Measurements from ENCODE around the gene KMT2B.

The KMT2B gene

DNA sequence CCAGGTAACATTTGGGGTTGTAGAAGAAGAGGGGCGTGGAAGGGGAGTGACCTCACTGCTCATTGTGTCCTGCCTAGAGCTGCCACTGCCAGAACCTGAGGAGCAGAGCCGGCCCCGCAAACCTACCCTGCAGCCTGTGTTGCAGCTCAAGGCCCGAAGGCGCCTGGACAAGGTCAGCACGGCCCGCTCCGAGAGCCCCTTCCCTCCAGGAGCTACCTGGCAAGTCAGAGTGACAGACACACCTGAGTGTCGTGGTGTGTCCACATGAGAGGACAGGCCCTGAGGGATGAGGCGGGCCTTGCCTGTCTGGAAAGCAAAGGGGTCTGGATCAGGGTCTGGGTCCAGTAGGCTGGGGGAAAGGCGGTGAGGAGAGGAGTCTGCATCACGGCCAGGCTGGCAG, 6.8 kb downstream of the KMT2B start:
- Histone ChIP-seq H3K27me3 (ENCODE audit: insufficient read depth, low read length, poor library complexity, severe bottlenecking) (no peaks in the 10 kb centered on the region), H4K20me1 (ENCODE audit: insufficient read depth, low read length, poor library complexity, severe bottlenecking) (peaks cover 13% of the 10 kb centered on the region), H3K4me2 (ENCODE audit: low read depth, low read length, poor library complexity, severe bottlenecking) (no peak overlapping the region), H3K4me1 (ENCODE audit: insufficient read depth, low read length, poor library complexity, severe bottlenecking) (peaks cover 3% of the 10 kb centered on the region), H3K9ac (ENCODE audit: low read depth, low read length, poor library complexity, severe bottlenecking) (no peak overlapping the region), H2AFZ (ENCODE audit: low read length) (no peak overlapping the region), H3K9me2 (replicated peaks; ENCODE audit: low read depth, low read length) (no peaks in the 10 kb centered on the region), H3F3A (ENCODE audit: low read depth) (no peaks in the 10 kb centered on the region), H3K4me3 (ENCODE audit: low read length, poor library complexity, severe bottlenecking) (no peak overlapping the region), H3K36me3 (ENCODE audit: insufficient read depth, low read length) (peaks cover 75% of the 10 kb centered on the region; the same call in 1 of the 2 replicates), H3K79me2 (ENCODE audit: insufficient read depth, low read length) (peaks cover 27% of the 10 kb centered on the region), H3K9me3 (ENCODE audit: insufficient read depth, low read depth, low read length) (no peaks in the 10 kb centered on the region)
- no peak for TF ChIP-seq EZH2phosphoT487 (IDR thresholded peaks at IDR 0.05; ENCODE audit: borderline replicate concordance)
- TF ChIP-seq, protein P1, sequence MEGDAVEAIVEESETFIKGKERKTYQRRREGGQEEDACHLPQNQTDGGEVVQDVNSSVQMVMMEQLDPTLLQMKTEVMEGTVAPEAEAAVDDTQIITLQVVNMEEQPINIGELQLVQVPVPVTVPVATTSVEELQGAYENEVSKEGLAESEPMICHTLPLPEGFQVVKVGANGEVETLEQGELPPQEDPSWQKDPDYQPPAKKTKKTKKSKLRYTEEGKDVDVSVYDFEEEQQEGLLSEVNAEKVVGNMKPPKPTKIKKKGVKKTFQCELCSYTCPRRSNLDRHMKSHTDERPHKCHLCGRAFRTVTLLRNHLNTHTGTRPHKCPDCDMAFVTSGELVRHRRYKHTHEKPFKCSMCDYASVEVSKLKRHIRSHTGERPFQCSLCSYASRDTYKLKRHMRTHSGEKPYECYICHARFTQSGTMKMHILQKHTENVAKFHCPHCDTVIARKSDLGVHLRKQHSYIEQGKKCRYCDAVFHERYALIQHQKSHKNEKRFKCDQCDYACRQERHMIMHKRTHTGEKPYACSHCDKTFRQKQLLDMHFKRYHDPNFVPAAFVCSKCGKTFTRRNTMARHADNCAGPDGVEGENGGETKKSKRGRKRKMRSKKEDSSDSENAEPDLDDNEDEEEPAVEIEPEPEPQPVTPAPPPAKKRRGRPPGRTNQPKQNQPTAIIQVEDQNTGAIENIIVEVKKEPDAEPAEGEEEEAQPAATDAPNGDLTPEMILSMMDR (conservative IDR thresholded peaks at IDR 0.05; ENCODE audit: low read length) = no peak

GRCh38 chr19:35725216-35725861, 7.5 kb downstream of the KMT2B start:
- peaks cover 19% of the 10 kb centered on the region for H3K79me2 ChIP-seq (ENCODE audit: insufficient read depth, low read length)
- H2AFZ ChIP-seq (ENCODE audit: low read length) = no peak overlapping the region
- H3K4me3 ChIP-seq (ENCODE audit: low read length, poor library complexity, severe bottlenecking) = no peak overlapping the region
- H3K9me2 ChIP-seq (replicated peaks; ENCODE audit: low read depth, low read length) = no peaks in the 10 kb centered on the region
- no peaks in the 10 kb centered on the region for H3K27me3 ChIP-seq (ENCODE audit: insufficient read depth, low read length, poor library complexity, severe bottlenecking)
- TF ChIP-seq, protein P1 (conservative IDR thresholded peaks at IDR 0.05; ENCODE audit: low read length) = no peak
- TF ChIP-seq EZH2phosphoT487 (IDR thresholded peaks at IDR 0.05; ENCODE audit: borderline replicate concordance) = no peak
- H3K9me3 ChIP-seq (ENCODE audit: insufficient read depth, low read depth, low read length) = no peaks in the 10 kb centered on the region
- no peaks in the 10 kb centered on the region for H3K4me1 ChIP-seq (ENCODE audit: insufficient read depth, low read length, poor library complexity, severe bottlenecking)
- H3K36me3 ChIP-seq (ENCODE audit: insufficient read depth, low read length) = peaks cover 83% of the 10 kb centered on the region; the same call in 1 of the 2 replicates
- no peaks in the 10 kb centered on the region for H3F3A ChIP-seq (ENCODE audit: low read depth)
- peaks cover 6% of the 10 kb centered on the region for H4K20me1 ChIP-seq (ENCODE audit: insufficient read depth, low read length, poor library complexity, severe bottlenecking)
- no peak overlapping the region for H3K9ac ChIP-seq (ENCODE audit: low read depth, low read length, poor library complexity, severe bottlenecking)
- H3K4me2 ChIP-seq (ENCODE audit: low read depth, low read length, poor library complexity, severe bottlenecking) = no peak overlapping the region

DNA sequence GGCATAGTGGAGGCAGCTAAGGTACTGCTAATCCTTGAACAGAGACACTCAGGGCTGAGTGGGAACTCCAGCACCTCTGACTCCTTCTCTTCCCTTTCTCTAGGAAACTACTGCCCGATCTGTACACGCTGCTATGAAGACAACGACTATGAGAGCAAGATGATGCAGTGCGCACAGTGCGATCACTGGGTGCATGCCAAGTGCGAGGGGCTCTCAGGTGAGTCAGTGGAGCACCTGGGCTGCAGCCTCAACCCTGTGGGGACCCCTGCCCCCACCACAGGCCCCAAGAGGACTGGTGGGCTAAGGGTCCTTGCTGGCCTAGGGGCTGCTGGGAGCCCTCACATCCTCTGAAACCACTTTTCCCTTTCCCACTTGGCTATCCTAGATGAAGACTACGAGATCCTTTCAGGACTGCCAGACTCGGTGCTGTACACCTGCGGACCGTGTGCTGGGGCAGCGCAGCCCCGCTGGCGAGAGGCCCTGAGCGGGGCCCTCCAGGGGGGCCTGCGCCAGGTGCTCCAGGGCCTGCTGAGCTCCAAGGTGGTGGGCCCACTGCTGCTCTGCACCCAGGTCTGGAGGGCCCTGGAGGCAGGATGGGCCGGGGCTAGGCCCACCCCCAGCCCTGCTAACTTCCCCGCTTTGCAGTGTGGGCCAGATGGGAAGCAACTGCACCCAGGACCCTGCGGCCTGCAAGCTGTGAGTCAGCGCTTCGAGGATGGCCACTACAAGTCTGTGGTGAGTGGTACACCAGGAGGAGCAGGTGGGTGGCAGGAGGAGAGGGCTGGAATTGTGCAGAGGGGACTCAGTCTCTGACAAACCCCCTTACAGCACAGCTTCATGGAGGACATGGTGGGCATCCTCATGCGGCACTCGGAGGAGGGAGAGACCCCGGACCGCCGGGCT, 9.5 kb downstream of the KMT2B start:
- TF ChIP-seq EZH2phosphoT487 (IDR thresholded peaks at IDR 0.05; ENCODE audit: borderline replicate concordance) = no peak
- TF ChIP-seq, protein P1 (conservative IDR thresholded peaks at IDR 0.05; ENCODE audit: low read length) = no peak
- no peak overlapping the region for H3K4me3 ChIP-seq (ENCODE audit: low read length, poor library complexity, severe bottlenecking)
- peaks cover 6% of the 10 kb centered on the region for H4K20me1 ChIP-seq (ENCODE audit: insufficient read depth, low read length, poor library complexity, severe bottlenecking)
- no peaks in the 10 kb centered on the region for H3K9me2 ChIP-seq (replicated peaks; ENCODE audit: low read depth, low read length)
- no peak overlapping the region for H3K4me2 ChIP-seq (ENCODE audit: low read depth, low read length, poor library complexity, severe bottlenecking)
- peaks cover 86% of the 10 kb centered on the region; the same call in 1 of the 2 replicates for H3K36me3 ChIP-seq (ENCODE audit: insufficient read depth, low read length)
- H3K79me2 ChIP-seq (ENCODE audit: insufficient read depth, low read length) = peaks cover 3% of the 10 kb centered on the region; the same call in 1 of the 2 replicates
- H2AFZ ChIP-seq (ENCODE audit: low read length) = no peak overlapping the region
- H3K27me3 ChIP-seq (ENCODE audit: insufficient read depth, low read length, poor library complexity, severe bottlenecking) = no peaks in the 10 kb centered on the region
- no peaks in the 10 kb centered on the region for H3F3A ChIP-seq (ENCODE audit: low read depth)
- H3K9me3 ChIP-seq (ENCODE audit: insufficient read depth, low read depth, low read length) = no peaks in the 10 kb centered on the region
- no peak overlapping the region for H3K9ac ChIP-seq (ENCODE audit: low read depth, low read length, poor library complexity, severe bottlenecking)
- H3K4me1 ChIP-seq (ENCODE audit: insufficient read depth, low read length, poor library complexity, severe bottlenecking) = no peaks in the 10 kb centered on the region

All from Loucy (cell line).